Epithelial cell of prostate (primary cell): ENCODE results near the gene AUP1.

Source experiments
- DNase-seq: peaks from one replicate; pipeline ENCODE4 v3.0.0-alpha.2; 2011; ENCODE audit warnings: low read depth, low spot score
- H3K27ac ChIP-seq: fragments of 450-650 bp; 2 replicates; pipeline ENCODE4 v1.5.1; 2017; ENCODE audit warnings: mild to moderate bottlenecking

AUP1 gene

GRCh38 chr2:74558284-74559230 is 29.1 kb upstream of the AUP1 start:
- DNase-seq, result no peak
- H3K27ac ChIP-seq, result no peak overlapping the region

DNA sequence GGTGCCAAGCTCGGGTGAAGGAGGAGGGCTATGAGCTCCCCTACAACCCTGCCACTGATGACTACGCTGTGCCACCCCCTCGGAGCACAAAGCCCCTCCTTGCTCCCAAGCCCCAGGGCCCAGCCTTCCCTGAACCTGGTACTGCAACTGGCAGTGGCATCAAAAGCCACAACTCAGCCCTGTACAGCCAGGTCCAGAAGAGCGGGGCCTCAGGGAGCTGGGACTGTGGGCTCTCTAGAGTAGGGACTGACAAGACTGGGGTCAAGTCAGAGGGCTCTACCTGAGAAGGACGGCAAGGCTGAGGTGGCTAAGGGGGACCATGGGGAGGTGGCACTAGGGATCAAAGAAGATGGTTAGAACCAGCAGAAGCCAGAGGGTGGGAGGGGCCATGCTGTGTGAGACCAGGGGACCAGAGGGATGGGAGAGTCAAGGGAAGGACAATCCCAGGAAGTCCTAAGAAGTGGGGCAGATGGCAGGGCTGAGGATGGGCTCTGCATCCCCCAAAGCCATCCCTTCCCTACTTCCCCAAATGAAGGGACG is 27.4 kb upstream of the AUP1 start:
- no peak overlapping the region for H3K27ac ChIP-seq
- no peak for DNase-seq

- no peak for DNase-seq
- H3K27ac ChIP-seq, result no peak overlapping the region
Observed at GRCh38 chr2:74556159-74556558, 26.7 kb upstream of the AUP1 start.

DNA sequence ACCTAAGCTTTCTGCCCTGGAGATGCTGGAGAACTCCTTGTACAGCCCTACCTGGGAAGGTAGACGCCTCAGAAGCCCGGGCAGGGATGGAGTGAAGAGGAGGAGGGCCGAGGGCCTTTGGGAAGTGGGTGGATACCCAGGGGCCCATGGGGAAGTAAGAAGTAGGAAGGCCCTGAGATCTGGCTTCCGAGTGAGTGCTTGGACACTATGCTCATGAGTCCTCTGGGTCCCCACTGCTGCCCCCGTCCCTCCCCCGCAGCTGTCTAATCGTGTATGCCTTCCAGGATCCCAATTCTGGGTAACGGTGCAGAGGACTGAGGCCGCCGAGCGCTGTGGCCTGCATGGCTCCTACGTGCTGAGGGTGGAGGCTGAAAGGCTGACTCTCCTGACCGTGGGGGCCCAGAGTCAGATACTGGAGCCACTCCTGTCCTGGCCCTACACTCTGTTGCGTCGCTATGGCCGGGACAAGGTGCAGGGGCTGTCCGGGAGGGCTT is 26.2 kb upstream of the AUP1 start:
- DNase-seq, result no peak
- H3K27ac ChIP-seq, result no peak overlapping the region

DNA sequence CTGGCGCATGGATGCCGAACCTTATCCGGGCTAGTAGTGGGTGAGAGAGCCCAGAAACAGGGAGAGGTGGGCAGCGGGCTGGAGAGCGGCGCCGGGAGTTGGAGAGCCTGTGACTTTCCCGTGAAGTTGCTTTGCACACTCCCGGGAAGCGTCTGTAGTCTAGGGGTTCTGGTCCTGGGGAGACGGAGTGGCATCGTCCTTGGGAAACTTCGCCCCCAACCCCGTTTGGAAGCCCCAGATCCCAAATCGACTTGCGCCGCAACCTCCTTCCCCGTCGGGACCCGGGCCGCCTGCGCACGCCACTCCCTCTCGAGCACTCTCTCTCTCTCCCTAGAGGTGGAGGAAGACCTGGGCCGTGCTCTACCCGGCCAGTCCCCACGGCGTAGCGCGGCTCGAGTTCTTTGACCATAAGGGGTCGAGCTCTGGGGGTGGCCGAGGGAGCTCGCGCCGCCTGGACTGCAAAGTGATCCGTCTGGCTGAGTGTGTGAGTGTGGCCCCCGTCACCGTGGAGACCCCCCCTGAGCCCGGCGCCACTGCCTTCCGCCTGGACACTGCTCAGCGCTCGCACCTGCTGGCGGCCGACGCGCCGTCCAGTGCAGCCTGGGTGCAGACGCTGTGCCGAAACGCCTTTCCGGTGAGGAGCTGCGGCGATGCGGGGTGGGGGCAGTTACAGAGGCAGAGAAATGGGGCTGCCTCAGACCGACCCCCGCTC is 25.5 kb upstream of the AUP1 start:
- H3K27ac ChIP-seq, result no peak overlapping the region
- DNase-seq, result no peak

DNA sequence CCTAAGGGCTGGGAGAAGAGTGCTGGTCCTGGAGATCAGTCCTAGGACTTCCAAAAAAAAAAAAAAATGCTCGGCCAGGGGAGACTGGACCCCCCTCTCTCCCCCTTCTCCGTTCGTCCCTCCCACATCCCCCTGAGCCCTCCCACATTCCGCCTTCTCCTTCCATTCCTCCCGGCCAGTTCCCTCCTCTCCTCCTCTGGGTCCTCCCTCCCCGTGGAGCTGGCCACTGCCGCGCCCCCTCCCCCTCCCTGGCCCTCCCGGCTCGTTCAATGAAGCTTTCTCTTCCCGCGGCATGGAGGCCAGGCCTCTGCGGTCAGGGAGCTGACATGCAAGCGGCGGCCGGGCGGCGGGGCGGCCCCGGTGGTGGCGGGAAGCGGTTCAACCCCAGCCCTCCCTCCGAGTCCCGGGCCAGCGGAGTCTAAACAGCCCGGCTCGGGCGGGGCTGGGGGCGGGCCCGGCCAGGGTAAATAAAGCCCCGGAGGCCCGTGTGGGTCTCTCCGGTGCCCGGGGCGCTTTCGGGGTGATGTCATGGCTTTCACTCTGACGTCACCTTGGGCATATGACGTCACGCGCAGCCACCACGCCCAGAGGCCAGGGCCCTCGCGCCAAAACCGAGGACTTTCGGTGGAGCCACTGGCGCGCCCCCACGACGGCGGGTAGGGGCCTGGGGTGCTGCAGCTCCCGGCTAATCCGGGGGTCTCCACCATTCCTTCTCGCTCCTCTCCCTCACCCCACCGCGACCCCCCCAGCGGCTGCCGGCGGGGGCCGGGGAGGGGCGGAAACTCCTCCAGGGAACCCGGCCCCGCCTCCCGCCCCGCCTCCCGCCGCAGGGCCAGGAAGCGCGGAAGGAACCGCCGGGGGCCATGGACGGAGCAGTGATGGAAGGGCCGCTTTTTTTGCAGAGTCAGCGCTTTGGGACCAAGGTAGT is 24.6 kb upstream of the AUP1 start, which contains the start of the genes DOK1 and LOXL3:
Gene DOK1 (plus strand): TSS at position 829 of the 928 bp plus-strand sequence. CDS start 35 bp downstream, at position 864.
Gene LOXL3 (minus strand): TSS at position 51 of the 928 bp plus-strand sequence. CDS start 1,308 bp downstream, outside the sequence.
- DNase-seq, result no peak
- no peak within 1 kb of the TSS for H3K27ac ChIP-seq

DNA sequence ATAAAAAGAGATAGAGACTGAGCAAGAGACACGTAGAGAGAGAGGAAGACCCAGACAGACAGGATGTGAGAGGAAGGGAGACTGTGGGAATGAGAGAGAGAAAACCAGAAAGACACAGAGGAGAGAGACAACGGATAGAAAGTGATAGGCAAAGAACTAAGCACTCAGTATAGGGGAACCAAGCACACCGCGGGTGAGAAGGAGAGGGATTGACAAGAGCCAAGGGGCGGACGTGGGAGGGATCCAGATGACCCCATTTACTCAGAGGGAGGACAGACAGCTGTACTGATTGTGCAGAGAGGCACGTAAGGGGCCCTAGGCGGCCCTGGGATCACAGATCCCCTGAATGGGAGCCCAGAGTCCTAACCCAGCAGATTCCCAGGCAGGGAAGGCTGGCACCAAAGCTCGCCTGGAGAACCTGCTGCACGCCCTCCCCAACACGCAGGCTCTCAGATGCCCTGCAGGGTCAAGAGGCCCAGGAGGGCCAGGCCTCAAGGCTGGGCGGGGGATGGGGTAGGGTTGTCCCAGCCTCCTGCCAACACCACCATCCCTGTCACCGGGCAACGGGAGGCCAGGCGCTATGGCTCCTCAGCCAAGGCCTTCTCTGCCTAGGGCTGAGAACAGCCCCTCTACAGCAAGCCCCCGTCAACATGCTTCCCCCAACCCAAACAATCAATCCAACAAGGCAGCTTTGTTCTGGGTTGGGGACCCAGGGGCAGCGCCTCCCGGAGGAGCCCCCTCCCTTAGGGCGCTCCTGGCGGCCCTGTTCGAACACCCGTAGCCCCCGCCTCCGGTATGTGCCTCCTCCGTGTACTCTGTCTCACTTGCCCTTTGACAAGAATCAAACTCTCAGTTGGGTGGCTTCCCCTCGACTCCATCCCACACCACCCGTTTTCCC is 23.7 kb upstream of the AUP1 start:
- DNase-seq, result no peak
- H3K27ac ChIP-seq, result no peak overlapping the region

DNA sequence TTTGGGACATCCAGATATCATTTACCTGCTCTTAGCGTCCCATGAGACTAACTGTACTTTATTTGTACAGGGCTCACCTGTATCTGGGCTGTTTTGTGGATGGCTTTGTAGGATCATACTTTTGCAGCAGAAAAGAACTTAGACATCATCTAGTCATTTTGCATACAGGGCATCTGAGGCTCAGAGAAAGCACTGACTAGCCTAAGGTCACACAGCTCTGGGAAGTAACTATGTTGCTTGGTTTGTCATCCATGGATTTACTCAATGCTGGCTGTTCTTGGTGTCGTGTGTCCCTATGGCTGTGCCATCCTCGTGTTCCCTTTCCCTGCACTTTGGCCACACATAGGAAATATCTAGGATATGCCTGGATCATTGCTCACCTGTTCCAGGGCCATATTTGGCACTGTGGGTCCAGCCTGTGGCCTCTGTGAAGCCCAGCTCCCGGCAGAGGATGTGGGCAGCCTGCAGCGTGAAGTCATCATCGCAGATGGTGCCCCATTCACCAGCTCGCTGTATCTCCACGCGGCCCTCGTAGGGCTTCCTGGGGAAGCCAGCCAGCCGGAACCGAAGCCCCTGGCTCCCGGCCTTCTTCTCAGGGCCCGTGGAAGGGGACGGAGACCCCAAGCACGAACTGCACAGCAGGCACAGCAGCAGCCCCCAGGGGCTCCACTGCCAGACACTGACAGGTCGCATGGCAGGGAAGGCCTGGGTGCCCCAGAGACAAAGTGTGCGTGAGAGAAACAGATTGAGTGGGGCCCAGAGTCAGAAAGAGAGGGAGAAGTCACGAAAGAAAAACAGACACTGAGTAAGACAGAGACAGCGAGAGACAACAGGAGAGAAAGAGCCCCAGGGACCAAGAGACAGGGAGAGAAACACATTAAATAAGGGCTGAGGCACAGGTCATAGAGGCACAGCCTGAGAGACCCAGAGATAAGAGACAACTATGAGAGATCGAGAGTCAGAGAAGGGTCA is 22.7 kb upstream of the AUP1 start:
- H3K27ac ChIP-seq, result no peak overlapping the region
- DNase-seq, result no peak

DNA sequence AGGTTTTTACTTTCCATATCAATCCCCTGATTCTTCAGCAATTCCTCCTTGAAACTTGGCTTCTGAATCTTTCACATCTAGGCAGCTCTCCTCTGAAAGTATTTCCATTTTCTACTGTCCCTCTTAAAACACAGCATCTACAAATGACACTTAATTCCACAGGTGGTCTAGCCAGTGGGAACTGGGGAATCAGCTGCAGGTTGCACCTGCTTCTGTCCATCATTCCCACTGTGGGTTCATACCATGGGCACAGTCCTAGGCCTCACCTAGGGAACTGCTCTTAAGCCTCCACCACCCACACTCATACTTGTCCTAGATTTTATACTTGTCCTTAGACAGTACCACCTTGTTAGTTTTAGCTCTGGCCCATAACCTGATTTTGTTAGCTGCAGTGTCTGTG is 22.0 kb upstream of the AUP1 start:
- H3K27ac ChIP-seq, result no peak overlapping the region
- no peak for DNase-seq

DNA sequence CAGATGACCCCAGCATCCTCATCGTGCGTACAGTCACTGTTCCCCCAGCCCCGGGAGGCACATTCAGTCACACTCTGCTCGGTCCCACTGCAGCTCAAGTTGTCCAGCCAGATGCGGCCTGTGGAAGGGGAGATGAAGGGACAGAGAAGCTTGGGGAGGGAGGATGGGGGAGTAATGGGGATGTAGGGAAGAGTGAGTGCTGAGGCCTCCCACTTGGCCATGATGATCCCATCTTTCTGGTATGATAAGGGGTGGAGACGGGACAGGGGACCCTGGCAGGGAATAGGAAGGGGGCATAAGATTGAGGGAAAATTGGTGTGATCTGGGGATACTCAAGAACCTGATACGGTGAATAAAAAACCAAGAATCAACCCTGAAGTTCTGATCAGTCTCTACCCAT is 20.7 kb upstream of the AUP1 start:
- H3K27ac ChIP-seq, result no peak overlapping the region
- no peak for DNase-seq

- no peak overlapping the region for H3K27ac ChIP-seq
- no peak for DNase-seq
Observed at GRCh38 chr2:74548900-74549826, 19.7 kb upstream of the AUP1 start.

DNA sequence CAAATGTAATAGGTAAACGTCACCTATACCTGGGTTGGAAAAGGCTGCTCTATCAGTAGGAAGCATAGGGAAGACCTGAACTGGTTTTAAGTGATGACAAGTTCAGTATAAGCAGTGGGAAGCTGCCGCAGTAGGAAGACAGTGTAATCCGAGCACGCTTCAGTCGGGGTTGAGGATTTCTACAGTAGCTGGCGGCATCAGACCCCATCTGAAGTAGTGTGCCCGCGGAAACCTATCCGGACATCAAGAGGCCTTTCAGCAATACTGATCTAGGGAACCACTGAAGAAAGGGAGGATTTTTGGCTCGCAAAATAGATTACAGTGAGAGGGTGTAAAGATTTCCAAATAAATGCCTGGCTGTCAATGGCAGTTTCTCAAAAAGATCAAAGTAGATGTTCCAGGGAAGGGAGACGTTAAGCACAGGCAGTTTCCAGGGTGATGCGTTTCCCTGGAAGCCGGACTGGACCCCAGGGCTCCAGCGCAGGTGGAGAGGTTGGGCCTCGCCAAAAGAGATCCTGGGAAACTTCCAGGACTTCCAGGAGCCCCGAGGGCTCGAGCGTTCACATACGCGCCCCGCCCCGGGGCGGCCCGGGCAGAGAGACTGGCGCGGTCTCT is 18.9 kb upstream of the AUP1 start:
- no peak overlapping the region for H3K27ac ChIP-seq
- no peak for DNase-seq

DNA sequence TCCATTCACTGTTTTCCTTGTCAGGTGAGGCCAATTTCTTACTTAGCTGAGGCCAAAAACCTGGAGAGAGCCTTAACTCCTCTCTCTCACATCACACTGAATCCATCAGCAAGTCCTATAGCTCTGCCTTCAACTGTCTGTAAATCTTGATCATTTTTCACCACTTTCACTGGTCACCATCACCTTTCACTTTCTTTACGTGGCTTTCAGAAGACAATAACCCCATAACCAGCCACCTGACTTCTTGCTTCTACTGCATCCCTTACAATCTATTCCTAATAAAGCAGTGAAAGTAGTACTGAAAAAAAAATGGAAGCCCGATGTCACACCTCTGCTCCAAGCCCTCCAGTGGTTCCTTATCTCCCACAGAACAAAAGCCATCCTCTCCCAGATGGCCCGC is 16.5 kb upstream of the AUP1 start:
- DNase-seq, result no peak
- no peak overlapping the region for H3K27ac ChIP-seq

GRCh38 chr2:74544634-74545033 is 15.1 kb upstream of the AUP1 start:
- no peak for DNase-seq
- H3K27ac ChIP-seq, result no peak overlapping the region

DNA sequence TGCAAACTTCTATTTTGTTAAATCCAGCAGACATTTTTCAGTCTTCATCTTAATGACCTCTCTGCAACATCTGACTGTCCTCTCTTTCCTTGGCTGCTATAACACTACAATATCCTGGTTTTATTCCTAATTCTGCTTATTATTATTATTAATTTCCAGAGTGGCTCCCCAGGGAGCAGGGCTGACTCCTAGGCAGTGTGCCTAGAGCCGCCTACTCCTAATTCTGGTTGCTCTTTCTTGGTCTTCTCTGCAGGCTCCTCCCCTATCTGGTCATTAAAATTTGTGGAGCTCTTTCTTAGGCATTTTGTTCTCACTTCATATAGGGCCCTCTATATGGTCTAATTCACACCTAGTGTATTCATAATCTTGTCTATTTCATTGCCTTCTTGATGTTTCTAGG is 13.5 kb upstream of the AUP1 start:
- no peak for DNase-seq
- no peak overlapping the region for H3K27ac ChIP-seq

GRCh38 chr2:74540291-74540690 is 10.8 kb upstream of the AUP1 start:
- DNase-seq, result no peak

More at GRCh38 chr2:74540291-74540690, 10.8 kb upstream of the AUP1 start:
- H3K27ac ChIP-seq, result no peak overlapping the region
